Dedifferentiated amniotic fluid mesenchymal stem cell (primary cell): ENCODE data around the gene SND1.
"Not testable (repeated sequence)": the region's sequence is repeated elsewhere in the genome, so short reads cannot be mapped to it uniquely, and the experiment has no call there.

ENCODE experiments used
- DNase-seq: peaks from one replicate; pipeline ENCODE4 v3.0.0-alpha.2; 2016; ENCODE audit errors: extremely low spot score

The SND1 gene

DNA sequence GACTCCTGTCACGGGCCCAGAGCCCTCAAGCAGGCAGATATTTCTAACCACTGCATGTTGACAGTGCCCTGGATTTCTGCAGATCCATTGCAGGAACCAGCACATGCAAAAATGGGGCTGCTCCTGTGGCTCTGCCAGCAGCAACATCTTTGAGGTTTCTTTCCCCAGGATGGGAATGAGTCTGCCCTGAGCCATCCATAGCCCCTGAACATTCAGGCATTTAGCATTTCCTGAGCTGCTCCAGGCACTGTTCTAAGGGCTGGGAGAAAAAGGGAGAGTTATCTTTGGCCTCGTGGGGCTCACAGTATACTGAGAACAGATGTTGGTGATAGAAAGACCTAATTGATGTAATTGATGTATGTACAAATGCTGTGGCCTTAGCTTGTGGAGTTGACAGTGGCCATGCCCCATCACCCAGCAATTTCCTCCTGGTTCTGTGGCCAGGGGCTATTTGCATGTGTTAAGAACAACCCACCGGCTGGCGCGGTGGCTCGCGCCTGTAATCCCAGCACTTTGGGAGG is 445.3 kb downstream of the SND1 start:
- no peak for DNase-seq

DNA sequence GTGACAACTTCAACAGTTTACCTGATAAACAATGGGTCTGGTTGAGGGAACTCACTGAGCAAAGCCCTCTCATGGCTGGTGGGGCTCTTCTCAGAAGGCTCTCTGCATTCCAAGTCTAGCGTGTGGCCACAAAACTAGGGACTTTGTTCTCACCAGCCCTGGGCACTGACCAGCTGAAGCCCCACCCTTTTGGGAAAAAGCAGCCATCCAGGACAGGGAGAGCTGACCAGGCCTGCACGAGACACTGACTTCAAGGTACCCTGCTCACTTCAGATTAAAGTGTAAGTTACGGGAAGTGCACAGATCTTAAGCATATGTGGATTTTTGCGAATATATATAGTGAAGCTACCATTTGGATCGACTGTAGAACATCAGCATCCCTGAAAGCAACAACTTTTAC is 446.6 kb downstream of the SND1 start:
- DNase-seq, result no peak

DNA sequence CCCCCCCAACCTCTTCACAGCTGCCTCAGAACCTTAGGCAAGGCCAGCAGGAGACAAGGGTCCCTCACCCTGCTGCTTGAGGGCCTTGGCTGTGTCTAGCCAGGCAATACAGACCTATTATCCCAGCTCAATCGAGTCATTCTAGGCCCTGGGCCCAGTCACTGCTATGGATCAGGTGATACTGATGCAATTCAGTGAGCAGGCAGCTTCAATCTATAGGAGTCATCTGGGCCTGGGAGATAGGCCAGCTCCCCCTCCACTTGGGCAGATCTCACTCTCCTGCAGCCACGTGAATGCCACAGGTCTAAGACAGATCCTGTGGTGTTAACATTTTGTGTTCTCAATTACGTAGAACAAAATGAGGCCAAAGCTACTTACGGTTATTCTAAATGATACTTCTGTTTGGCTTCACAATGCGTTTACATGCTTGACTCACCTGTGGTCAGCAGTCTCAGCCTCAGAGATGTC is 447.2 kb downstream of the SND1 start:
- no peak for DNase-seq

DNA sequence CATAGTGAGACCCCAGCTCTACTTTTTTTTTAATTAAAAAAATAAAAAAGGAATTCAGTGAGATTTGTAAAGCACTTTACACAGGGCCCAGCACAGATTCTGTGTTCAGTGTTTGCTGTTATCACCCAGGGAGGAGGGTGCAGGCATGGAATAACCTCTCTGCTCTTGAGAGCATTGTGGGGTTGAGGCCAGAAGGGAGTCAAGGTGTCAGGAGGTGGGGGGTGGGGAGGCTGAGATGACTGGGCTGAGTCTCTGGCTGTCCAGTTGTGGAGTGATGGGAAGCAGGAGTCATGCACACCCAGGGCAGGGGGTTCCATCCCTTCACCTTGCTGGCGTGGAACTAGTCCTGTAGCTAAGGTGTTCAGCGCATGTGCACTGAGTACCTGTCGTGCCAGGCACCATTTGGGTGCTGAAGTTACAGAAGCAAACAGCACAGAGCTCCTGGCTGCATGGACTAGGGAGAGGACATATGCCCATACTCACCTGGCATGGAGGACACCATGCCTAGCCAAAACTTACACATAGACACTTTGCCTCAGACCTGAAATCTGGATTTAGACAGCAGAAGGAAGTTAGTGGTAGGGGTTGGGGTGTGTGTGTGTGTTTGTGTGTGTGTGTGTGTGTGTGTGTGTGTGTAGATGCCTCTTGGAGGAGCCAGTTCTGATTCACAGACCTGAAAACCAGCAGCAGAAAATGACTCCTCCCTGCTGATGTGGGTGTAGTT is 448.4 kb downstream of the SND1 start:
- no peak for DNase-seq

DNA sequence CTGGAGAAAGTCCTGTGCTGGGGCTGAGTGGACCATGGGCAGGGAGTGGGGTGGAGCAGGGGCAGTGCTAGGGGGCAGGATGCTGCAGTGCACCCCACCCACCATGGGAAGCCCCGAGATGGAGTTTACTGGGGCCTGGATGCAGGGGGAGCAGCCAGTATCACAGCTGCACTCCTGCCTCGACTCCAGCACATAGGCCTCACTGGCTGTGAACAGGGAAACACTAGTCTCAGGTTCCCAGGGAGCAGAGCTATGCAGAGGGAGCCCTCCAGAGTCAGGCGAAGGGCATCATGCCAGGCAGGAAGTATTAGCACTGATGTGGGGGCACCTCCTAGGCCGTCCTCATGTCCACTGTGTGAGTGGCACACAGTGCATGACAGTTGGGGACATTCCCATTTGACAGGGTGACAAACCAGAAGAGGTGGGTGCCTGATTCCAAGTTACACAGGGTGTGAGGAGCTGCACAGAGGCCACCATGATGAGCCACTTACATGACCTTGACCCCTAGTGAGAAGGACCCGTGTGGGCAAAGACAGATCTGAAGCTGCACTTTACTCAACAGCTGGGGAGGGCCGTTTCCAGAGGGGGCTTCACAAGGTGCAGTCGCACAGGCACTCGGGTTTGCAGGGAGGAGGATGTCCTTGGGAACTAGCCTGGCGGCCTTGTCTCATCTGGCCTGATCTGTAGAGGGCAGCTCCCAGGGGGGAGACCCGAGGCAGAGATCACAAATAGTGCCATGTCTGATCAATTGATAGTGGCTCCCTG is 449.1 kb downstream of the SND1 start:
- DNase-seq, result no peak

DNA sequence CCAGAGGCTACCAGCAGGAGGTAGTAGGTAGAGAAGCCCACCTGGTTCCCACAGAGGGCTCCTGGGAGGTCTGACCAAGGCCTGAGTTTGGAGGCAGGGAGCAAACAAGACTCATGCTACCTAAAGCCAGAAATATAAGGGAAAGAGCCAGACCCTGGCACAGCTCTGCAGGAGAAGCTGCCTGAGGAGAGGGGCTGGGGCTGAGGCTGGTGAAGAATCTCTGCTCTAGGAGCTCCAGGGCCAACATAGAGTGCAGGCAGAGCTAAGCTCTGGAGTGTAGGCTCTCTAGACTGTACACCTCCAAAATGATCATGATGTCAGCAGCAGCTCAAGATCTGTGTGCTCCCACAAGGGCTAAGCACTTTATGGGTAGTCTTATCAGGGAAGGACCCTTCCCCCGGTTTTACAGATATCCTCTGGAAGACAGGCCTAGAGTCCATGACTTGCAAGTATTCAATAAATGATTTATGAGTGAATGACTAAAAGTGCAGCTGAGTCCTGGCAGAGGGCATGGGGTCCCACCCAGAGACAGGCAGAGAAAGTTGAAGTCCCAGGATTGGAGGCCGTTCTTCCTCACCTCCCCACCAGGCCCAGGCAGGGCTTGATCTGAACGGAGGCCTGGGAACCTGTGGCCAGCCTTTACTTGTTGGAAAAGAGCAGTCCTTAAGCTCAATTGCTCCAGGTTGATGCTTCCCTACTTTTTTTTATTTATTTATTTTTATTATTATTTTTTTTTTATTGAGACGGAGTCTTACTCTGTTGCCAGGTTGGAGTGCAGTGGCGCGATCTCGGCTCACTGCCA is 450.7 kb downstream of the SND1 start:
- DNase-seq, result no peak

DNA sequence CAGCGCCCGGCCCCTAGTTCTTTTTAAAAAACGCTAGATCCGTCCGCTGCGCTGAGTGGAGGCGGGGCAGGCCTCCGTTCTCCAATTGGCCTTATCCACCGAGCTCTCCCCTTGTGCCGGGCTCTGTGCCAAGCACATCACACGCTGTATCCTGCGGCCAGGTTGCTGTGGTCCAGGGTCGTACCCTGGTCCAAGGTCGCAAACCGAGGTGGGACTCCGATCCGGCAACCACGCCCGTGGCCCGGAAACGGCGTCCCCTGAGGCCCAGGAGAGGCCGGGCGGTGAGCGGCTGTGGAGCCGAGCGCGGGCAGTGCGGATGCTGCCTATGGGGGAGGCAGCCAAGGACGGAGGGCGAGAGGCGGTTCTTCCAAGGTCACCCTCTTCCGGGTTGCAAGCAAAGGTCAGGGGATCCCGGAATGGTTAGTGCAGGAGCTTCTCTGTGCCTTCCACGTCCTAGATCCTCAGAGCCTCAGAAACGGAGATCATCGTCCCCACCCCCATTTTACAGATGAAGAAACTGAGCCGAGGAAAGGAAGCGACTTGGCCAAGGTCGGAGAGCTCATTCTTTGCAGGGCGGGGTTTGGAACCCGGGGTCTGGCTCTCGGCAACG is 451.6 kb downstream of the SND1 start:
- no peak for DNase-seq

DNA sequence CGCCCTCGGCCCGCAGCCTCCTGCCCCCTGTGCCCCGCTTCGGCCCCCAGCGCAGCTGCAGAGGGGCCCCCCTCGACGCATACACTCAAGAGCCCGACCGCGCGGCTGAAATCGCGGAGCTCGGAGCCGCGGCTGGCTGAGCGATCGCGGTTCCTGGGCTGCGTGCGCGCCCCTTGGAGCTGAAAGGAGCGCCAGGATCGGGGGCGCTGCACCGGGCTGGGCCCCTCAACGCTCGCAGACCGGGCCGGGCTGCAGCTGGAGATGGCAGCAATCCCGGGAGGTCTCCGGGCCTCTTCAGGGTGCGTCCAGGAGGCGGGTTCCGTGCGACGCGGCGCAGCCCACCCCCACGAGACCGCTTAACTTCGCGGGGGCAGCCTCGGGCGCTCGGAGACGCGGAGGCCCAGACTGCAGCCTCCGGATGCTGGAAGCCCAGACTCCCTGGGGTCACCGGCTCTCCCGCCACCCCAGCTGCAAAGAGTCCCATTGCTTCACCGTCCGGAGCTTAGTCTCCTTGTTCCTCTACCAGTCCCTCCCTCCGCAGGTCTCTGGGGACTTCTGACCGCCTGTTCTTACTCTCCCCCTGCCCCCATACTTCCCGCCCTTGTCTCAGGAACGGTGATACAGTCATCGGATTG is 452.2 kb downstream of the SND1 start:
- DNase-seq, result no peak

DNA sequence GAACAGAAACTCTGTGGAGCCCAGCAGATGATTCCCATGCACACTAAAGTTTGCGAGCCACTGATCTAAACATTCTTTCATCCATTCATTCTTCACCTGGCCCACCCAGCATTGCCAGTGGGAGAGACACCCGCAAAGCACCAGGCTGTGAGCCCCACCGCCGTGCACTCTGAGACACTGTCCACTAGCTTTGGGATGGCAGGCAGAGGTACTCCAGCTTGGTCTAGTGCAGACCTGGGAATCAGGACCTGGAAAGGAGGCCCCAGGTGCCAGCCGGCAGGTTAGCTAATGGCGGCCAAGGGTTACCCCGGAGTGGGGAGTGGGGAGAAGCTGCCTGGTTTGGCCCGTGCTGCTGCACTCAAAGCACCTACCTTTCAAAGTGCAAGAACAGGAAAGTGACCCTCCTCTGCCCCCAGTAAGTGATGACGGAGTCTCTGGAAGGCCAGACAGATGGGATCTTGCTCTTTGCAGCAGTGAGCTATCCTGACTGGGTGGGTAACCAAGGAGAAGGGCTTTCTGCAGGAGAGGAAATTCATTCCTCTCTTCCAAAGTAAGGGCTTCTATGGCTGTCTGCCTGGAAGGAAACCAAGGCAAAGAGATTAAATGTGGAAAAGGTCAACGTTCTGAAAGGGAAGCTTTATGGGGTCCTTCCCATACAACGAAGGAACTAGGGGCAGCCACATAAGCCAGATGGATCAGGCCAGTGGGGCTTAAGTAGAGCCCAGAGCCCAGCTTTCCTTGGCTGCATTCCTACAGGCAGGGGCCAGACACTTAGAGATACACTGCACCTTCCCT is 453.4 kb downstream of the SND1 start:
- DNase-seq, result no peak

DNA sequence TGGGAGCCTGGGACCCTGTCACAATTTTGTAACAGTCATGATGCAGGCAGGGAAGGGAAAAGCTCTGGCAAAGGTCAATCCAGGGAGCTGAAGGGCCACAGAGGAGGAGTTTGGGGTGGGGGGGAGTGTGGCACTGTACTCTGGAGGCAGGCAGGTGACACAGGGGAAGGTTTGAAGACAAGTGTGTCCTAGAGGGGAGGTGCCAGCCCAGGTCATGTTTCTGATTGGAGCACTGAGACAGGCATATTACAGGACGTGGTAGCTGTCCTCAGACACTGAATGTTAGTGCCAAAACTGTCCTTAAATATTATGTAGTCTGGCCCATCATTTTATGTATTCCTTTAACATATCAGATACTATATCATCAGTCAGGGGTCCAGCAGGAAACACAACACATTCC is 454.8 kb downstream of the SND1 start:
- no peak for DNase-seq

DNA sequence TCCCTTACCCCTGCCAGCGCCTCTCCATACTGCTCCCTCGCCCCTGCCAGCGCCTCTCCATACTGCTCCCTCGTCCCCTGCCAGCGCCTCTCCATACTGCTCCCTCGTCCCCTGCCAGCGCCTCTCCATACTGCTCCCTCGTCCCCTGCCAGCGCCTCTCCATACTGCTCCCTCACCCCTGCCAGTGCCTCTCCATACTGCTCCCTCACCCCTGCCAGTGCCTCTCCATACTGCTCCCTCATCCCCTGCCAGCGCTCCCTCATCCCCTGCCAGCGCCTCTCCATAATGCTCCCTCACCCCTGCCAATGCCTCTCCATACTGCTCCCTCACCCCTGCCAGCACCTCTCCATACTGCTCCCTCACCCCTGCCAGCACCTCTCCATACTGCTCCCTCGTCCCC is 455.5 kb downstream of the SND1 start:
- DNase-seq, result not testable (repeated sequence)

DNA sequence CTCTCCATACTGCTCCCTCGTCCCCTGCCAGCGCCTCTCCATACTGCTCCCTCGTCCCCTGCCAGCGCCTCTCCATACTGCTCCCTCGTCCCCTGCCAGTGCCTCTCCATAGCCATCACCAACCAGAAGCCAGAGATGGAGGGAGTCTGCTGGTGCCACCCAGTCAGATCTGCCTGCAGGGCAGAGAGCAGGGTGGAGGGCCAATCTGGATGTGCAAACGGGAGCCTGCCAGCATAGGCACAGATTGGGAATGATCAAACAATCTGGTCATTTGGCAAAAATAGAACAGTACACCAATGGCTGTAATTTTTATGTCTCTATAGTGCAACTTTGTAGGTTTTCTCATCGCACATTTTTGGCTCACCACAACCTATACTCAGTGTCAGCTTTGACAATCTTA is 456.1 kb downstream of the SND1 start:
- DNase-seq, result no peak

DNA sequence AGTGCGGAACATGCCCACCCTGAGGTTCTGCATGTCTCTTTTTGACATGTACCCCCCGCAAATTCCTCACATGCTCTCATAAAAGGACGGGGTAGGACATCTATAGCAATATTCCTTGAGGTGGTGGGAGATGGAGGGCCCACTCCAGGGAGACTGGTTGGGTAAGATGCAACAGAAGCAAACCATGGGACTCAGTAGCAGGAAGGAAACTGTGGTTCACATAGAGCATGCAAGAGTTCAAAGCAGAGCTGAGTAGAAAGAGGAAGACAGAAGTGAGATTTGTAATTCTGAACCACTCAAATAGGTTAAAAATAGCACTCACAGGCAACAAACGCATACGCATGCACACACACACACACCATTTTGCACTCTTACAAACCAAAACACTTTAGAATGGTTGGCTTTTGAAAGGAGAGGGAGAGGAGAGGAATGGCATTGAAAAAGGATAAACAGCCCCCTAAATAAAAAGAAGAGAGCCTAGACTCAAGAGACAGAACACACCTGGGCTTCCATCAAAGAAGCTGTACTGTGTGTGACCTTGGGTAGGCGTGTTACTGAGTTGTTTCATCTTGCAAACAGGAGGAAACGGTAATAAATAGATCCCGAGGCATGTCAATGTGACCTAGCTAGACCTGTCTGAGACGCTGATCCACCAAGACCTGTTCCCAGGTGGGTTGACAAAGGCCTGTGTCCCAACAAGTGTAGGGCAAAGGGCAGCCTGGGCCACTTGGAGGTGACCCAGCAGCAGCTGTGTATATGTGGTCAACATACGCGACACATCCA is 456.8 kb downstream of the SND1 start:
- no peak for DNase-seq

DNA sequence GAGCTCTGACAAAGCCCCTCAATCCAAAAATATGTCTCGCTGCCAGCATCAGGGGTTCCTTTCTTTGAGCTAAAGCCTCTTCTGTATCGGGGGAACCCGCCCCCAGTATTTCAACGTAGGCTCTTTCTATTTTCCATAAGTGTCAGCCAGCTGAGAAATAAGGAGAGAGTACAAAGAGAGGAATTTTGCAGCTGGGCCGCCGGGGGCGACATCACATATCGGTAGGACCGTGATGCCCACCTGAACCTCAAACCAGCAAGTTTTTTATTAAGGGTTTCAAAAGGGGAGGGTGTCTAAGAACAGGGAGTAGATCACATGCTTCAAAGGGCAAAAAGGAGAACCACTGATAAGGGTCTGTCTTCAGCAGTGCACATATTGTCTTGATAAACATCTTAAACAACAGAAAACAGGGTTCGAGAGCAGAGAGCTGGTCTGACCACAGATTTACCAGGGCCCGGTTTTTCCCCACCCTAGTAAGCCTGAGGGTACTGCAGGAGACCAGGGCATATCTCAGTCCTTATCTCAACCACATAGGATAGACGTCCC is 457.5 kb downstream of the SND1 start:
- not testable (repeated sequence) for DNase-seq

DNA sequence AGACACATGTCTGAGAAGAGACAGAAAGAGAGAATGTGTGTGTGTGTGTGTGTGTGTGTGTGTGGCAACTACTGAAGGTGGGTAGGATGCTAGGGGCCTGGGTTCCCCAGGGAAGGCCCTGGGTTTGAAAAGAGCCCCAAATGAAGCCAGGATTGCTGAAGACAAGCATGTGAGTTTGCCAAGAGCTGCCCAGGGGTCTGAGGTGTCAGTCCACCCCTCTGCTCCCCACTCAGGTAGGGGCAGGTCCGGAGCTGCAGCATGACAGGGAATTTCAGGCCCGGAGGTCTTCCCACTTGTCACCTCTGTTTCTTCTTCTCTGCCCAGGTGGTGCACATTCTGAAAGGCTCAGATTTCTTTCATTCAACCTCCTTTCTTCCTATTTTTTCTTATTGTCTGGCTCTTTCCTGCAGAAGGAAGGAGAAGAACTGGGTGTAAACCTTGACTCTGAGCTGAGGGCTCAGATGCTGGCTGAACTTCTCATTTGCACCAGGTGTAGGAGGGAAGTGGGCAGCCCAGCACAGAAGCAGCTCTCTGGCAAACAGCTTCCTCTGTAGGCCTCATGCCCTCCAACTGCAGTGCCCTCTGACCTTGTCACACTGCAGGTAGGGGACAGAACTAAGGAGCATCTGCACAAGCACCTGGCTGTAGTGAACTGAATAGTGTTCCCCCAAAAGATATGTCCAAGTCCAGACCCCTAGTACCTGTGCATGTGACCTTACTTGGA is 458.8 kb downstream of the SND1 start:
- DNase-seq, result no peak

DNA sequence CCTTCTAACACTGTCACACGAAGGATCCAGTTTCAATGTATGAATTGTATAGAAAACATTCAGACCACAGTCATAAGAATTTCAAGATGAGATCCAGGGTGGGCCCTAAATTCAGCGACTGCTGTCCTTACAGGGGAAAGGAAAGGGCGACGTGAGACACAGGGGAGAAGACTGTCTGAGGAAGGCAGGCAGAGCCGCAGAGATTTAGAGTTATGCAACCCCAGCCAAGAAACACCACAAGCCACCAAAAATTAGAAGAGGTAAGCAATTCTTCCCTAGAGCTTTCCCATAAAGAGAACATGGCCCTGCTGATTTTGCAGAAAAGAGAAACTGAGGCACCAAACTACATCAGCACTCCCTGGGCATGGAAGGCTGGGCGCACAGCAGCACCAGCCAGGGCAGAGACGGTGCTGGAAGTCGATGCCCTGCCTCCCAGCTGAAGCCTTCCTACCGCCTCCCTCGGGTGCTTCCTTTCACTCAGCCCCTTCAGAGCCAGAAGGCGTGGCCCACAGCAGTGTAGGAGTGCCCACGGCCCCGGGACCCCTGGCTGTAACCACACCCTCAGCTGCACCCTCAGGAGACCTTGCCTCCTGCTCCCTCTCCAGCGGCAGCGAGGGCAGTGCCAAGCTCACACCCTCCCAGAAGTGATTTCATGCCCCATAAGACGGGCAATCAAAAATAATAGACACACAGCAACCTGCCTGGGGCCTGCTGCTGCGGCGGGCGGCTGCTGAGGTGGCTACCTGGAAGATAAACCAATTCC is 460.2 kb downstream of the SND1 start:
- DNase-seq, result no peak

DNA sequence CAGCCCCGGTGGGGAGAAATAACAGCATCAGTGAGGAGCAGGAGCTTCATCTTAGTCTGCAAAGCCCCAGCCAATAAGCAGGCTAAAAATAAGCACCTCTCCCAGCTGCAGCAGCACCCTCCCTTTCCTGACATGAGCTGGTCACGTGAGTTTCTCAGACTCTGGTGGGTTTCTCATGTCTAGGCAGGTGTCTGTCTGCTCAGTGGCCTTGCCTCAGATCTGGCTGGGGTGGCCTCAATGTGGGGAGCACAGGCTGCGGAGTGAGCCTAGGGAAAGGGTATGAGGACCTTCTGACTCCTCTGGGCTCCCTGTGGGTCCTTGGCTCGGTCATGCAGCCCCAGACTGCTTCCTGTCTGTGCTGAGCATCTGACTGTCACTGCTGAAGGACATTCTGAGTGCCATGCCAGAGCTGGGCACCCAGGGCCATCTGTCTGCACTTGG is 460.8 kb downstream of the SND1 start:
- no peak for DNase-seq

DNA sequence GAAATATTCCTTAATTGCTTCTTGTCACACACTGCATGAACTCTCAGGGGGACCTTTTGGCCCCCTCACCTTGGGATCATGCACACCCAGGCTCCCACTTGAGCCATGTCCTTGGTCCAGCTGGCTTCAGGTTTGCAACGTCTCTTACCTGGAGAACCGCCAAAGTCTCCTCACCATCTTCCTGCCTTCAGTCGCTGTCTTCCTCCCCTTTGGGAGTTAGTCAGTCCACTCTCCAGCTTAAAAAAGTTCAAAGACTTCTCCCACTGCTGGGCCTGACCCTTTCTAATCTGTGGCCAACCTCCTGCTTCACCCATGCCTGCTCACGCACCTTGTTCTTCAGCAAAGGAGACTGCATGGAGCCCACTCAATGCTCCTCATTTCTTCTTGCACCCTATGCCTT is 461.8 kb downstream of the SND1 start:
- DNase-seq, result no peak
